CD4-positive, alpha-beta T cell (primary cell): ENCODE results near the gene ACLY. TPM values are rescaled to one million over a fixed set of nuclear protein-coding genes. Genes with fewer than 3 reads are reported as not detected.

Experiments
- ATAC-seq: fragments of 200-7000 bp; cut with Tn5 transposase; one replicate; pipeline ENCODE4 v1.10.0; 2022; ENCODE audit warnings: mild to moderate bottlenecking; ENCODE audit not compliant: poor library complexity
- CTCF ChIA-PET: fragments of 350-600 bp; sonication (Branson Sonifier 250); formaldehyde crosslinking; loops from one replicate; lab custom pipeline; 2021; ENCODE audit warnings: antibody characterized with exemption, inconsistent platforms; lab: Charles Lee
- POLR2A ChIA-PET: fragments of 350-600 bp; sonication (Branson Sonifier 250); formaldehyde crosslinking; loops from one replicate; lab custom pipeline; 2021; ENCODE audit warnings: antibody characterized with exemption, inconsistent platforms; lab: Charles Lee
- DNase-seq, 14 experiments: peaks; one replicate each; pipeline ENCODE4 v3.0.0-alpha.2; 2013 to 2020; ENCODE audit warnings: mixed read lengths in 2 of 14
- H3K27ac ChIP-seq, 2 donors: one replicate each; pipeline versions ENCODE4 v1.5.1 to v1.7.0; 2013; ENCODE audit warnings: low read length in 2 of 2, low read depth in 1 of 2, mild to moderate bottlenecking in 1 of 2
- H3K27me3 ChIP-seq, 2 experiments: 1 replicate in 1 of 2; 2 replicates in 1 of 2; pipeline versions ENCODE4 v1.6.1 to v1.7.0; 2013; ENCODE audit warnings: low read length in 2 of 2, control low read depth in 1 of 2, mild to moderate bottlenecking in 1 of 2, moderate library complexity in 1 of 2; ENCODE audit not compliant: insufficient read depth in 2 of 2, control insufficient read depth in 1 of 2
- H3K36me3 ChIP-seq: one replicate; pipeline ENCODE4 v1.6.1; 2013; ENCODE audit warnings: low read length, control low read depth; ENCODE audit not compliant: insufficient read depth
- H3K4me1 ChIP-seq: one replicate; pipeline ENCODE4 v1.6.1; 2013; ENCODE audit warnings: low read length, control low read depth; ENCODE audit not compliant: insufficient read depth
- H3K4me3 ChIP-seq: one replicate; pipeline ENCODE4 v1.5.1; 2013; ENCODE audit warnings: mild to moderate bottlenecking, low read length, moderate library complexity
- H3K9me3 ChIP-seq, 2 experiments: 1 replicate in 1 of 2; 2 replicates in 1 of 2; pipeline versions ENCODE4 v1.6.1 to v1.7.0; 2013; ENCODE audit warnings: low read length in 2 of 2, mild to moderate bottlenecking in 2 of 2, control low read depth in 1 of 2, moderate library complexity in 1 of 2; ENCODE audit not compliant: control insufficient read depth in 1 of 2, insufficient read depth in 1 of 2
- H3K27ac Mint-ChIP-seq: one replicate; pipeline ENCODE4 v1.8.0; 2020; ENCODE audit warnings: mixed read lengths
- H3K27me3 Mint-ChIP-seq: one replicate; pipeline ENCODE4 v1.8.0; 2021; ENCODE audit warnings: mixed read lengths
- H3K36me3 Mint-ChIP-seq: one replicate; pipeline ENCODE4 v1.8.0; 2021; ENCODE audit warnings: low read depth, mixed read lengths
- H3K4me1 Mint-ChIP-seq: one replicate; pipeline ENCODE4 v1.8.0; 2021; ENCODE audit warnings: low read depth, mixed read lengths
- H3K4me3 Mint-ChIP-seq: one replicate; pipeline ENCODE4 v1.8.0; 2020; ENCODE audit warnings: mild to moderate bottlenecking, mixed read lengths
- H3K9me3 Mint-ChIP-seq: one replicate; pipeline ENCODE4 v1.8.0; 2020; ENCODE audit warnings: mixed read lengths
- CTCF ChIP-seq: fragments of 200-600 bp; IDR thresholded peaks from one replicate; pipeline ENCODE4 v1.8.0; 2022; ENCODE audit warnings: antibody characterized with exemption, mild to moderate bottlenecking
- intact Hi-C, 2 experiments: fragments of 100-400 bp; cut with DNase I in 1 of 2; cut with micrococcal nuclease in 1 of 2; formaldehyde crosslinking; loops; one replicate each; pipeline versions ENCODE4 v1.15.1 to v1.9.0; 2023 to 2025; cut with DNase I, micrococcal nuclease
- total RNA-seq, 174 experiments: library from RNA in 2 of 174; stranded (reverse) in 2 of 174; gene quantifications; one replicate each; pipeline ENCODE4 v1.2.3 and lab custom pipeline; 2021 to 2026

ACLY gene
- total RNA-seq, 2 experiments from 2014 or later, result 25.9 to 28.3 TPM

GRCh38 chr17:41909088-41909487 lies 9.7 kb downstream of the ACLY start:
- H3K36me3 Mint-ChIP-seq, result peaks cover 80% of the 10 kb centered on the region
- ChIA-PET POLR2A (no interaction called here), CTCF (no interaction called here)
- H3K27me3 Mint-ChIP-seq, result no peaks in the 10 kb centered on the region
- Histone ChIP-seq H3K36me3 (peaks cover 99% of the 10 kb centered on the region), H3K4me1 (peaks cover 4% of the 10 kb centered on the region), H3K27me3 (no peaks in the 10 kb centered on the region), H3K27ac (no peak overlapping the region), H3K9me3 (no peaks in the 10 kb centered on the region), H3K4me3 (no peak overlapping the region)
- ATAC-seq, result no peak
- no peaks in the 10 kb centered on the region for H3K4me1 Mint-ChIP-seq
- no peak overlapping the region for H3K27ac Mint-ChIP-seq
- no peak for TF ChIP-seq CTCF
- no peaks in the 10 kb centered on the region for H3K9me3 Mint-ChIP-seq
- intact Hi-C loops, result no loop called here
- H3K4me3 Mint-ChIP-seq, result no peak overlapping the region
- DNase-seq, result no peak

- peaks cover 91% of the 10 kb centered on the region for H3K36me3 ChIP-seq
- H3K27ac Mint-ChIP-seq, result no peak overlapping the region
- POLR2A ChIA-PET, result no interaction called here
- H3K36me3 Mint-ChIP-seq, result peaks cover 80% of the 10 kb centered on the region
- no peak for ATAC-seq
- no peak for DNase-seq
- H3K27me3 Mint-ChIP-seq, result no peaks in the 10 kb centered on the region
- no peak overlapping the region for H3K4me3 ChIP-seq
- CTCF ChIA-PET, result no interaction called here
- no peaks in the 10 kb centered on the region for H3K27me3 ChIP-seq
- no peak for TF ChIP-seq CTCF
- no peaks in the 10 kb centered on the region for H3K9me3 Mint-ChIP-seq
- no peaks in the 10 kb centered on the region for H3K9me3 ChIP-seq
- peaks cover 2% of the 10 kb centered on the region for H3K4me1 ChIP-seq
- intact Hi-C loops, result no loop called here
- H3K27ac ChIP-seq, result no peak overlapping the region
- H3K4me3 Mint-ChIP-seq, result no peak overlapping the region
- H3K4me1 Mint-ChIP-seq, result no peaks in the 10 kb centered on the region
These were observed 10.9 kb downstream of the ACLY start for GRCh38 chr17:41907633-41908539.

- no peak for TF ChIP-seq CTCF
- Histone ChIP-seq H3K9me3 (no peaks in the 10 kb centered on the region), H3K27me3 (no peaks in the 10 kb centered on the region), H3K27ac (no peak overlapping the region), H3K4me3 (no peak overlapping the region), H3K36me3 (peaks cover 88% of the 10 kb centered on the region), H3K4me1 (peaks cover 2% of the 10 kb centered on the region)
- CTCF ChIA-PET, result no interaction called here
- Mint-ChIP-seq H3K4me3 (no peak overlapping the region), H3K36me3 (peaks cover 78% of the 10 kb centered on the region), H3K9me3 (no peaks in the 10 kb centered on the region), H3K27ac (no peak overlapping the region), H3K4me1 (no peaks in the 10 kb centered on the region), H3K27me3 (no peaks in the 10 kb centered on the region)
- intact Hi-C loops, result no loop called here
- POLR2A ChIA-PET, result no interaction called here
- no peak for DNase-seq
- no peak for ATAC-seq
These were observed 11.6 kb downstream of the ACLY start for GRCh38 chr17:41907185-41907556.
